K562 (cell line): ENCODE data around the gene KRT28. TPM values are rescaled to one million over a fixed set of nuclear protein-coding genes. Genes with fewer than 3 reads are reported as not detected.

Experiments
- ATAC-seq: fragments of 200-7000 bp; cut with Tn5 transposase; 3 replicates; pipeline ENCODE4 v1.9.1; 2020; ENCODE audit warnings: moderate library complexity
- BruUV-seq: library from RNA; stranded (reverse); fragments of 400-500 nt; replicated peaks from 2 replicates; lab custom pipeline; 2021; lab: Mats Ljungman, UMichigan
- CTCF ChIA-PET: fragments of 300-600 bp; formaldehyde crosslinking; extraction: SDS; loops from one replicate; lab custom pipeline; 2021; ENCODE audit warnings: low intra/inter-chr PET ratio; lab: Yijun Ruan, JAX
- POLR2A ChIA-PET: fragments of 300-600, 350-650 bp; sonication (Branson Sonifier 250); formaldehyde crosslinking; extraction: SDS; loops from one replicate; lab custom pipeline; 2021; ENCODE audit warnings: antibody characterized with exemption, inconsistent platforms; lab: Yijun Ruan, JAX
- DNase-seq, 4 experiments: peaks; one replicate each; pipeline versions ENCODE4 v3.0.0 to v3.0.0-alpha.2; 2011 to 2018; ENCODE audit warnings: low spot score in 3 of 4, mixed read lengths in 3 of 4; ENCODE audit errors: extremely low read depth in 1 of 4
- FAIRE-seq: peaks from 2 replicates; lab custom pipeline; 2011; peaks lifted over from hg19 to GRCh38; lab: Jason Lieb, UNC
- H2AFZ ChIP-seq: 2 replicates; pipeline ENCODE4 v1.6.0; 2011; ENCODE audit warnings: low read depth, low read length, control low read depth, inconsistent platforms
- H3K27ac ChIP-seq: fragments of 200-600 bp; 3 replicates; pipeline ENCODE4 v1.8.0; 2011; ENCODE audit warnings: low read depth, mild to moderate bottlenecking, control low read depth, inconsistent platforms, low read length, moderate library complexity, mixed read lengths; ENCODE audit errors: extremely low read depth
- H3K27me3 ChIP-seq, 2 experiments: fragments of 300-600 bp in 1 of 2; 2 replicates in 1 of 2; 3 replicates in 1 of 2; pipeline versions ENCODE4 v1.6.0 to v1.8.0; 2011; ENCODE audit warnings: inconsistent platforms in 2 of 2, low read length in 2 of 2, mild to moderate bottlenecking in 1 of 2, mixed read lengths in 1 of 2, moderate library complexity in 1 of 2; ENCODE audit not compliant: control insufficient read depth in 2 of 2, insufficient read depth in 2 of 2
- H3K36me3 ChIP-seq: fragments of 300-600 bp; 3 replicates; pipeline ENCODE4 v1.8.0; 2011; ENCODE audit warnings: mild to moderate bottlenecking, low read length, inconsistent platforms; ENCODE audit not compliant: control insufficient read depth, insufficient read depth
- H3K4me1 ChIP-seq, 2 experiments: fragments of 200-600 bp in 1 of 2; replicated peaks in 1 of 2; 2 replicates in 1 of 2; 3 replicates in 1 of 2; pipeline versions ENCODE4 v1.5.1 to v1.8.0; 2011; ENCODE audit warnings: inconsistent platforms in 2 of 2, low read length in 2 of 2, mild to moderate bottlenecking in 1 of 2, mixed read lengths in 1 of 2, moderate library complexity in 1 of 2; ENCODE audit not compliant: control insufficient read depth in 2 of 2, insufficient read depth in 2 of 2
- H3K4me2 ChIP-seq: 2 replicates; pipeline ENCODE4 v1.6.1; 2011; ENCODE audit warnings: low read length, control low read depth, inconsistent platforms, mixed read lengths; ENCODE audit not compliant: insufficient read depth
- H3K4me3 ChIP-seq: fragments of 200-600 bp; sonication (generic), shearing (Covaris generic); 2 replicates; pipeline ENCODE4 v1.5.1; 2016; ENCODE audit warnings: control low read depth, inconsistent platforms
- H3K79me2 ChIP-seq: fragments of 200-600 bp; 3 replicates; pipeline ENCODE4 v1.8.0; 2011; ENCODE audit warnings: low read length, inconsistent platforms; ENCODE audit not compliant: control insufficient read depth, insufficient read depth
- H3K9ac ChIP-seq, 2 experiments: 2 replicates each; pipeline versions ENCODE4 v1.6.0 to v1.6.1; 2011; ENCODE audit warnings: low read depth in 2 of 2, low read length in 2 of 2, control low read depth in 1 of 2, inconsistent platforms in 1 of 2, mild to moderate bottlenecking in 1 of 2, mixed read lengths in 1 of 2; ENCODE audit not compliant: insufficient read depth in 1 of 2
- H3K9me1 ChIP-seq: one replicate; pipeline ENCODE4 v1.6.0; 2011; ENCODE audit warnings: inconsistent platforms, mild to moderate bottlenecking, low read length, moderate library complexity; ENCODE audit not compliant: control insufficient read depth, insufficient read depth
- H3K9me3 ChIP-seq: replicated peaks from 2 replicates; pipeline ENCODE4 v1.5.1; 2011; ENCODE audit warnings: low read depth, low read length, inconsistent platforms; ENCODE audit not compliant: control insufficient read depth, insufficient read depth
- H4K20me1 ChIP-seq: replicated peaks from 2 replicates; pipeline ENCODE4 v1.6.1; 2011; ENCODE audit warnings: low read length, inconsistent platforms, mixed read lengths; ENCODE audit not compliant: control insufficient read depth, insufficient read depth
- CTCF ChIP-seq, 3 experiments: IDR thresholded peaks in 2 of 3; conservative IDR thresholded peaks in 1 of 3; 2 replicates each; pipeline ENCODE4 v1.5.1; 2011 to 2012; ENCODE audit warnings: low read length in 3 of 3, mild to moderate bottlenecking in 3 of 3, control low read depth in 2 of 3, improper control_type of control experiment in 1 of 3, inconsistent platforms in 1 of 3, low read depth in 1 of 3, mixed read lengths in 1 of 3, moderate library complexity in 1 of 3; ENCODE audit not compliant: insufficient read depth in 2 of 3
- HMGN3 ChIP-seq: IDR thresholded peaks from 2 replicates; pipeline ENCODE4 v1.6.1; 2011; ENCODE audit warnings: borderline replicate concordance, low read depth, mild to moderate bottlenecking, mixed read lengths, low read length; ENCODE audit not compliant: insufficient read length; ENCODE audit errors: extremely low read depth
- RAD21 ChIP-seq, 2 experiments: fragments of 250-450 bp in 1 of 2; fragments of 450-650 bp in 1 of 2; sonication (Bioruptor Pico) in 1 of 2; formaldehyde crosslinking in 1 of 2; IDR thresholded peaks in 1 of 2; conservative IDR thresholded peaks in 1 of 2; 2 replicates each; pipeline versions ENCODE4 v1.4.0 to v1.8.0; 2020 to 2022; ENCODE audit warnings: mild to moderate bottlenecking in 2 of 2, moderate library complexity in 1 of 2
- SMC3 ChIP-seq: conservative IDR thresholded peaks from 2 replicates; pipeline ENCODE4 v1.6.1; 2011; ENCODE audit warnings: low read depth, low read length, improper control_type of control experiment; ENCODE audit not compliant: insufficient read depth
- TGIF2 ChIP-seq: sonication (generic); formaldehyde crosslinking; IDR thresholded peaks from 2 replicates; pipeline ENCODE4 v1.8.1; 2022; ENCODE audit warnings: mild to moderate bottlenecking, missing genetic modification reagents, moderate library complexity
- ZBTB5 ChIP-seq: fragments of 450-650 bp; IDR thresholded peaks from 2 replicates; pipeline ENCODE4 v1.6.1; 2017; ENCODE audit warnings: antibody characterized with exemption
- ZFP30 ChIP-seq: fragments of 250-450 bp; sonication (Bioruptor Pico); IDR thresholded peaks from 2 replicates; pipeline ENCODE4 v1.8.0; 2022; ENCODE audit warnings: moderate library complexity, mild to moderate bottlenecking, inconsistent platforms, borderline replicate concordance
- ZNF780A ChIP-seq: fragments of 250-450 bp; sonication (Bioruptor Pico); IDR thresholded peaks from 2 replicates; pipeline ENCODE4 v1.5.0; 2021; ENCODE audit warnings: mild to moderate bottlenecking
- WGBS: fragments of 100-300 bp; shearing (Covaris generic); methylation state at CpG from one replicate; pipeline ENCODE4 v1.1.6; 2016; ENCODE audit warnings: low coverage, mixed read lengths; ENCODE audit not compliant: insufficient coverage; ENCODE audit errors: missing lambda C conversion rate; 5-methylcytosine and 5-hydroxymethylcytosine counted together
- in situ Hi-C: fragments of 300-500 bp; cut with MboI; formaldehyde crosslinking; loops from 4 replicates; pipeline ENCODE4 v1.15.0; 2018; ENCODE audit warnings: inconsistent platforms, mixed read lengths
- intact Hi-C: fragments of 100-400 bp; cut with micrococcal nuclease; formaldehyde crosslinking; loops from 2 replicates; pipeline ENCODE4 v1.14.2; 2022
- polyA plus RNA-seq, 8 experiments: library from polyadenylated mRNA; depleted of rRNA in 4 of 8; stranded (reverse) in 5 of 8; unstranded in 3 of 8; fragments of >200 nt; fragmentation: Nextera tagmentation in 2 of 8; fragmentation: Illumina TruSeq in 1 of 8; extraction: Ambion mirVana in 2 of 8; extraction: Trizol in 1 of 8; gene quantifications; 2 replicates each; pipeline versions ENCODE4 v1.2.1 to v1.2.3, GENCODE V29; 2011 to 2014; ENCODE audit warnings: inconsistent platforms in 1 of 8, missing spikeins in 1 of 8
- total RNA-seq, 7 experiments: library from RNA; depleted of rRNA in 6 of 7; stranded (reverse); fragments of >200 nt in 6 of 7; fragmentation: Illumina TruSeq in 2 of 7; extraction: Trizol in 2 of 7; gene quantifications; 2 replicates each; pipeline versions ENCODE4 v1.2.1 to v1.2.3, GENCODE V29; 2011 to 2021; ENCODE audit warnings: low replicate concordance in 1 of 7

KRT28 gene
- total and polyA plus RNA-seq, 9 of the 15 experiments (the other 6 are each of a cell fraction or from before 2014, with no cell fraction given) = not detected

- Histone ChIP-seq H4K20me1 (no peaks in the 10 kb centered on the region), H3K79me2 (no peaks in the 10 kb centered on the region), H3K4me1 (peaks cover 0 to 5% of the 10 kb centered on the region in 2 experiments; a peak in 1 of 5 replicates), H2AFZ (no peak overlapping the region), H3K9me1 (no peaks in the 10 kb centered on the region), H3K9me3 (no peaks in the 10 kb centered on the region), H3K4me3 (no peak overlapping the region), H3K9ac (no peak overlapping the region), H3K27me3 (peaks cover 25 to 41% of the 10 kb centered on the region in 2 experiments), H3K4me2 (no peak overlapping the region), H3K36me3 (no peaks in the 10 kb centered on the region), H3K27ac (no peak overlapping the region)
- TF ChIP-seq CTCF (IDR thresholded peaks at IDR 0.05 in 2 of 3, conservative IDR thresholded peaks at IDR 0.05 in 1 of 3; ENCODE audit: insufficient read depth in 2 of 3, low read depth in 1 of 3, low read length in 3 of 3) = peak in 2 of 3 experiments; percentile 14 to 51; a peak in 3 of 6 replicates
- no peak for TF ChIP-seq ZFP30 (CRISPR knock-in tag)
- no peak for TF ChIP-seq HMGN3
- 0 out of 4 replicates have a peak, but pooled peaks of 1 of the 2 experiments have one; percentile 14 for TF ChIP-seq RAD21 (CRISPR knock-in tag; conservative IDR thresholded peaks at IDR 0.05 in 1 of 2, IDR thresholded peaks at IDR 0.05 in 1 of 2)
- no peak for TF ChIP-seq TGIF2 (CRISPR knock-in tag)
- no peak for TF ChIP-seq ZBTB5
- no peak for TF ChIP-seq ZNF780A
- no peak for TF ChIP-seq SMC3
- DNase-seq = no peak
- ATAC-seq = peak; percentile 61; the same call in 2 of the 3 replicates
- 11% methylated on average over 16 of the region's 27 CpGs for WGBS
- intact Hi-C loops = no loop called here
- in situ Hi-C loops = no loop called here
- no peak for FAIRE-seq
- BruUV-seq = no TSS peak
- ChIA-PET CTCF (interaction anchor here (0.7 kb wide), 1 partner anchor 24 kb away, joined by 3 read pairs; no protein-coding TSS in a partner anchor), POLR2A (interaction anchor here (0.9 kb wide), 1 partner anchor 13 kb away, joined by 3 read pairs; no protein-coding TSS in a partner anchor)
These were observed 2.9 kb downstream of the KRT28 start for GRCh38 chr17:40796846-40797245.
